Tongue (tissue), 2 donors: ENCODE measurements around the gene PCF11. TPM values are rescaled to one million over a fixed set of nuclear protein-coding genes. Genes with fewer than 3 reads are reported as not detected.
"Not testable (repeated sequence)": the region's sequence is repeated elsewhere in the genome, so short reads cannot be mapped to it uniquely, and the experiment has no call there.

Experiments
- DNase-seq: peaks from one replicate; pipeline ENCODE4 v3.0.0-alpha.2; 2015
- total RNA-seq: library from RNA; depleted of rRNA; stranded (reverse); fragments of >200 nt; gene quantifications from one replicate; pipeline ENCODE4 v1.2.3, GENCODE V29; 2014

PCF11 gene, protein sequence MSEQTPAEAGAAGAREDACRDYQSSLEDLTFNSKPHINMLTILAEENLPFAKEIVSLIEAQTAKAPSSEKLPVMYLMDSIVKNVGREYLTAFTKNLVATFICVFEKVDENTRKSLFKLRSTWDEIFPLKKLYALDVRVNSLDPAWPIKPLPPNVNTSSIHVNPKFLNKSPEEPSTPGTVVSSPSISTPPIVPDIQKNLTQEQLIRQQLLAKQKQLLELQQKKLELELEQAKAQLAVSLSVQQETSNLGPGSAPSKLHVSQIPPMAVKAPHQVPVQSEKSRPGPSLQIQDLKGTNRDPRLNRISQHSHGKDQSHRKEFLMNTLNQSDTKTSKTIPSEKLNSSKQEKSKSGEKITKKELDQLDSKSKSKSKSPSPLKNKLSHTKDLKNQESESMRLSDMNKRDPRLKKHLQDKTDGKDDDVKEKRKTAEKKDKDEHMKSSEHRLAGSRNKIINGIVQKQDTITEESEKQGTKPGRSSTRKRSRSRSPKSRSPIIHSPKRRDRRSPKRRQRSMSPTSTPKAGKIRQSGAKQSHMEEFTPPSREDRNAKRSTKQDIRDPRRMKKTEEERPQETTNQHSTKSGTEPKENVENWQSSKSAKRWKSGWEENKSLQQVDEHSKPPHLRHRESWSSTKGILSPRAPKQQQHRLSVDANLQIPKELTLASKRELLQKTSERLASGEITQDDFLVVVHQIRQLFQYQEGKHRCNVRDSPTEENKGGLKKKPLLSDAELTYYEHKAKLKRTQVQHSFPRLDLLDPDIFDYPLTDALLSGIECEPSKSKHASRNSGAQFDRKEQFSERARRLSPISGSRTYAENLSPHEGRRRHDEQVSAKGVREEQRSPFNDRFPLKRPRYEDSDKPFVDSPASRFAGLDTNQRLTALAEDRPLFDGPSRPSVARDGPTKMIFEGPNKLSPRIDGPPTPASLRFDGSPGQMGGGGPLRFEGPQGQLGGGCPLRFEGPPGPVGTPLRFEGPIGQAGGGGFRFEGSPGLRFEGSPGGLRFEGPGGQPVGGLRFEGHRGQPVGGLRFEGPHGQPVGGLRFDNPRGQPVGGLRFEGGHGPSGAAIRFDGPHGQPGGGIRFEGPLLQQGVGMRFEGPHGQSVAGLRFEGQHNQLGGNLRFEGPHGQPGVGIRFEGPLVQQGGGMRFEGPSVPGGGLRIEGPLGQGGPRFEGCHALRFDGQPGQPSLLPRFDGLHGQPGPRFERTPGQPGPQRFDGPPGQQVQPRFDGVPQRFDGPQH (N-terminal part only)
- 64.2 TPM for total RNA-seq

DNA sequence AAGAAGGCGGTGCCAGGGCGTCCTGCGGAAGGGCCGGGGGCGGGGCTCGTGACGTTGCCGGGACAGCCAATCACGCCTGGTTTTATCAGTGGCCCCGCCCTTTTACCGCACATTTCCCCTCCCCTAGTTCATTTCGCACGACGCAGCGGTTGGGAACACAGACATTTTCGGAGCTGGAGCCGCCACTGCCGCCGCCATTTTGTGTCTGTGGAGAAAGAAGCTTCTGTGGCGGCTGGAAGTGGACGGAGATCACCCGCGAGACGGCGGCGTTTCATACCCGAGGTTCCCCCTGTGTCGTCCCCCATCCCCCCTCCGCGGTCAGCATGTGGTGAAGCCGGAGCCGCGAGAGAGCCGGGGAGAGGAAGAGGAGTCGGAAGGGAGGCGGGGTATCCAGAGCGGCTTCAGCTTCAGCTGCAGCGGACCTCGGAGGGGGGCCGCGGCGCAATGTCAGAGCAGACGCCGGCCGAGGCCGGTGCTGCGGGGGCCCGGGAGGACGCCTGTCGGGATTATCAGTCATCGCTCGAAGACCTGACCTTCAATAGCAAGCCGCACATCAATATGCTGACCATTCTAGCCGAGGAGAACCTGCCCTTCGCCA, at the start of gene PCF11:
PCF11 (plus strand) TSS at position 136 of the 598 bp plus-strand sequence; CDS start at position 445, 309 bp downstream.
- no peak for DNase-seq

DNA sequence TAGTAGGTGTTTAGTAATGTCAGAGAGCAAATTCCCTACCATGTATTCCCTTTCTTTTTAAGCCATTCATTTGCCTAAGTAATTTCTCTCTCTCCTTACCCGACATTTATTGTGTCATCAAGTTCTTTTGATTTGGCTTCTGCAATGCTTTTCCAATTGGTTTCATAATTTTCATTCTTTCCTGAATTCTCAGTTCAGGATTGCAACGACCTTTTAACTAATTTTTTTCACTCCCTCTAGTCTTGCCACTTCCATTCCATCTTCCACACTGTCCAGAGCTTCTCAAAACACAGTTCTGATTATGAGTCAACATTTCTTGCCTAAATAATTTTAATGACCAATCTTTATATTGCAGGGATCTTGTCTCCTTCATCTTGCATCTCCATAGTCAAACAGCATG, 44.0 kb upstream of the PCF11 start:
- no peak for DNase-seq

DNA sequence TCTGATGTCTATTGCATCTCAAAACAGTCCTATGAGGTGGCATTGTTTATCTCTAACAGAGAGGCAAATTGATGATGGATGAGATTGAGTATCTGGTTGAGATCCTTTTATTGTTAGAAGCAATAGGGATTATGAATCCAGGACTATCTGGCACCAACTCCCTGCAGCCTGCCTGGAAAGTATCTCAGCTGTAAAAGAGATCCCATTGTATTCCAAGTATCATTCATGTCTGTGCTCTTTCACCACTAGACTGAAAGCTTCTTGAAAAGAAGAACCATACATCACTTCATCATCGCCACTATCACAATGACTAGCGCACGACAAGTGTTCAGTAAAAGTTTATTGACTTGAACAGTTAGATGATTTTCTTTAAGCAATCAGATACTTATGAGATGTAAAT, 41.9 kb upstream of the PCF11 start:
- no peak for DNase-seq

DNA sequence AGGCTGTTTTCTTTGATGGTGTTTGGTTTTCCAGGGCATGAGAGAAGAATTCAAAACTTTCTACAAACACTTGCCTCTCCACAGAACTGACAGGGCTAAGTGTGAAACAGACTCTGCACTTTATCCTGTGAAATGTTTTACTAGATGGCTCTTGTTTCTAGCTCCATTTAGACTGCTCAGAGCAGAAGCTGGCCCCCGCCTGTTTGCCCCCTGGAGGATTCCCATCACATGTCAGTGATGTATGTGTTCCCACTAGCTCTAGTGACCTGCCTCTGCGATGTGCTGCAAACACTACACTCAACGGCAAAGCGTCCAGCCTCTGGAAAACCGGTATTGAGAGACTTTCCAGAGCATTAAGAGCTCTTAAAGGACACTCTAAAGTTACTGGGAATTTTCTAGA, 41.4 kb upstream of the PCF11 start:
- DNase-seq, result peak; percentile 34

DNA sequence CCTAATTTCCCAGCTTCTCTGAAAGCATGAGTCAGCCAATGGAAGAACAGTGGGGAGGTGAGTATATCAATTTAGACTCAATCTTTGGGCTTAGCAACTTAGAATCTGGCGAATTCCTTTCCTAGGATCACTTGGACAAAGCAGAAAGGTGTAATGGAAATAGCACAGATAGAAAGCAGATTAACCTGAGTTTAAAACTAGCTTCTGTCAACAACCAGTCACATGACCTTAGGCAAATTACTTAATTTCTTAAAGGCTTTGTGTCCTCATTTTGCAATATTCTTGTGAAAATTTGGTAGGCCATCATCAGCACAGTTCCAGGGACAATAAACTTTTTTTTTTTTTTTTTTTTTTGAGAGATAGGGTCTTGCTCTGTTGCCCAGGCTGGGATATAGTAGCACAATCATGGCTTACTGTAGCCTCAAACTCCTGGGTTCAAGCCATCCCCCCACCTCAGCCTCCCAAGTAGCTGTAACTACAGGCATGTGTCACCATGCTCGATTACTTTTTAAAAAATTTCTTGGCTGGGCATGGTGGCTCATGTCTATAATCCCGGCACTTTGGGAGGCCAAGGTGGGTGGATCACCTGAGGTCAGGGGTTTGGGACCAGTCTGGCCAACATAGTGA, 40.8 kb upstream of the PCF11 start:
- no peak for DNase-seq

DNA sequence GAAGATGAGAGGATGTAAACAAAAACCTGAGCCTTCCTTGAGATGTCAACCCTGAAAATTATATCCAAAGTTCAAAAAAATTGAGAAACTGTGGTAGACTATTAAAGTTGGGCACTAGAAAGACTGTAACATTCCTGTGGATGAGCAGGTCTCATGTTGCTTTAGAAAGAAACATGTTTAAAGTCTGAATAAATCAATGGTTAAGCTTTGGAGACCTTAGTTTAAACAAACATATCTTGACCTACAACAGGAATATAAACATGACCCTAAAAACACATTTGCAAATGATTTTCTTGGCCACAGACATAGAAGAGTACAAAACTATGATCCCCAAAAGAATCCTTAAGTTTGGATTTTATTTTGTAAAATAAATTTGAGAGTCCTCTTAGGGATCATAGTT, 38.1 kb upstream of the PCF11 start:
- DNase-seq, result peak; percentile 10

DNA sequence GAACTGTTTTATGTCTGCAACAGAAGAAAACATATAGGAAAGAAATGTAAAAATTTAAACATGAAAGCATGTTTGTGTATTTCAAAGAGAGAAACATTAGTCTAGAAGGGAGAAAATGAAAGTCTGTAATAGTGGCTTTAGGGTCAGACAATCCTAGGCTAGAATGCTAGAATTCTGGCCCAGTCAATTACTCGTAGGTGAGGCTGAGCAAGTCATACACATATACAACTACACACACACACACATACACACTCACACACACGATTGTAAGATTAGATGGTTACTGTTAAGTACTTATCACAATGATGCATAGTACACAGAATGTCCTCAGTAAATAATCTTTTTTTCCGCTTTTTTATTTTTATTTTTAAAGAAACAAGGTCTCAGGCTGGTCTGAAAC, 37.7 kb upstream of the PCF11 start:
- no peak for DNase-seq

DNA sequence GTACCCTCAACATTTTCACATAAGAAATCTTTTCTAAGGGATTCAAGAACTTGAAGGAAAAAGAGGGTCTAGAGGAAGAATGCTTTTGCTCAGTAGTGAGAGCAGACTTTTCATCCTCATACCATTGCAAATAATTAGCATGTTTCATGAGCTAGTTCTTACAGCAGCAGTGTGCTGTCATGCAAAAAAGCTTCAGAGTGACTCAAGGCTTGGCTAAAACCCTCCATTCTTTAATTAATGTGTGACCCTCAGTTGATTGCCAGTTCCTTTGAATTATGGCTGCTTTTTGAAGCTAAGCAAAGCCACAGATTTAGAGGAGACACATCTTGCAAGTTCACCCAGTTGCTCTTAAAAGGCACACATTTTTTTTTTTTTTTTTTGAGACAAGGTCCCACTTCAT, 36.6 kb upstream of the PCF11 start:
- no peak for DNase-seq

DNA sequence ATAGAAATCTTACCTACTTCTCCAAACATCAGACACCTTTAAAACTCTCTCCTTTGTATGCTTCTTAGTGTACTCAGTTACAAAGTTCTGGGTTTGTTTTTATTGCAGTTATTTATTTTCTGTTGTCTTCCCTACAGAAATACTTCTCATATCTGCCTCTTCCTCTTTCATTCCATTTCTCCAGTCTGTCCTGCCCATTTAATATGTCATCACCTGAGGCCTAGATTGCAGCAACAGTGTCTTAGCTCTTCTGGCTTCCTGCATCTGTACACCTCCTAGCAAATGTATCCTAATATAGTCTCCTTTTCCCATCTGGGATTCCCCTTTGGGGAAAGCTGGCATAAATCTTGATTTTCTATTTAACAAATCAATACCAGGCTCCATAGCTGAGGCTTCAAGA, 34.9 kb upstream of the PCF11 start:
- DNase-seq, result no peak

DNA sequence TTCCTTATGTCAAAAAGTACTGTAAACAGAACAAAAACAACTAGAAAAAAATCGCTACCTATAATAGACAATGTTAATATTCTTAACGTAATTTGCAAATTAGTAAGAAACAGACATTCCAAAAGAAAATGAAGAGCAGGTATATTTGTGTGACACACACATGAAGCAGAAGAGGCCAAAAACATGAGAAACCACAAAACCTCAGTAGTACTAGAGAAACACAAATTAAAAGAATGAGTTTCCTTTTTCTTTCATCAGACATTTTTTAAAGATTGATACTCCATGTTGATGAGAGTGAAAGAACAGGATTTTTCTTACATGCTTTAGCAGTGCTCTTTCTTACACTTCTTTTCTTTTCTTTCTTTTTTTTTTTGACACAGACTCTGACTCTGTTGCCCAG, 34.2 kb upstream of the PCF11 start:
- no peak for DNase-seq

DNA sequence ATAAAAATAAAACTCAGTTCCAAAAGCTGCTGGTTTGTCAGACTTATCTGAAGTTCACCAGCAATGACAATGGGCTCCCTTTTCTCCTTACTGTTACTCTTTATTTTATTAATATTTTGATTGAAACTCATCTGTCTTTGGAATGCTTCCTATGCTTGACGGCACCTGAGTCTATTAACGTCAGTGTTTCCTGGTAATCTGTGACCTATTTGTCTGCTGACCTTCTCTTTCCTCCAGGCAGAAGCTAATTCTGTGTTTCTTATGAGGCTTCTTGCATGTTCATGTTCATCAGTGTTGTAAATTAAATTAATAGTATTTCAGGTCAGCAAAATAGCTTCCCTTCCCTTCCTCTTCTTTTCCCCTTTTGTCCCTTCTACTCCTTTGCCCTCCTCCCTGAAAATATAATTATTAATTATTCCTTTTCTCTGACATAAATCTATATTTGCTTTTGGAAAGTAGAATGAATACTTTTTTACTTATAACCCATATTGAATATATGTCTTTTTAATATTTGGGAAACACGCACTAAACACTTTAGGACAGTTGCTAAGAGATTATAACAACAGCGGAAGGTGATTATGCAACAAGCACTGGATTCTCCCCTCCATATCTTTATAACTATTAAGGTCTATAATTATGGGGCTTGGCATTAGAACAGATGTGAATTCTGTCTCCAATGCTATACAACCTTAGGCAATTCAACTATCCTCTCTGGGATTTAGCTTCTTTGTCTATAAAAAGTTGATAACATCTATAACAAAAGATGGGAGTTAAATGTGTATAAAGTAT, 32.1 kb upstream of the PCF11 start:
- no peak for DNase-seq

DNA sequence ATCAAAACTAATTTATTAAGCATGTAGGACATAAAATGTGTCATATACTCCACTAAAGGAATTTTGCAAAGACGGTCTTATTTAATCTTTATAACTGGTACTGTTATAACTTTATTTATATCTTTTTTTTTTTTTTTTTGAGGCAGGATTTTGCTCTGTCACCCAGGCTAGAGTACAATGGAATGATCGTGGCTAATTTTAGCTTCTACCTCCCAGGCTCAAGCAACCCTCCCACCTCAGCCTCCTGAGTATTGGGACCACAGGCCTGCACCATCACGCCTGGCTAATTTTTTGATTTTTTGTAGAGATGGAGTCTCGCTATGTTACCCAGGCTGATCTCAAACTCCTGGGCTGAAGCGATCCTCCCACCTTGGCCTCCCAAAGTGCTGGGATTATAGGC, 31.4 kb upstream of the PCF11 start:
- DNase-seq, result no peak

DNA sequence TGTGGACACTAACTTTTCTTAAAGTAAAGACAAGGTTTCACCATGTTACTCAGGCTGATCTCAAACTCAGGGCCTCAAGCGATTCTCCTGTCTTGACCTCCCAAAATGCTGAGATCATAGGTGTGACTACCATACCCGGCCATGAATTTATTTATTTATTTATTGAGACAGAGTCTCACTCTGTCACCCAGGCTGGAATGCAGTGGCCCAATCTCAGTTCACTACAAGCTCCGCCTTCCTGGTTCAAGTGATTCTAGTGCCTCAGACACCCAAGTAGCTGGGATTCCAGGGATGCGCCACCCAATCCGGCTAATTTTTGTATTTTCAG, 29.7 kb upstream of the PCF11 start:
- DNase-seq, result no peak

DNA sequence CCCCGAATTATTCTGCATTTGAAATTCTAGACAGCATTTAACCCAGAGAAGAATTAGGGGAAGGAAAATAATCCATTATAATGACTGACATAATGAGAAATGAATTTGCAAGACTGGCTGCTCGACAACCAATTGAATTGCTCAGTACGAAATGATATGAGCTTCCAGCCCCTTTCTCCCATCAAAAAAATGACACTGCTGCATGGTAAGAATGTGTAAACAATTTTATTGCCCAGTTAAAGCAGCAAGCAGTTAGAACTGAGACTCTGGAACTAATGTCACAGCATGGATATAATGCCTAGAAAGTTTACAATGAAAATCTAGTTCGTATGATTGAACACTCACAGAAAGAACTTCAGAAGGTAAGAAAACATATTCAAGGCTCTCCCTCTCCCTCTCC, 24.7 kb upstream of the PCF11 start:
- no peak for DNase-seq

DNA sequence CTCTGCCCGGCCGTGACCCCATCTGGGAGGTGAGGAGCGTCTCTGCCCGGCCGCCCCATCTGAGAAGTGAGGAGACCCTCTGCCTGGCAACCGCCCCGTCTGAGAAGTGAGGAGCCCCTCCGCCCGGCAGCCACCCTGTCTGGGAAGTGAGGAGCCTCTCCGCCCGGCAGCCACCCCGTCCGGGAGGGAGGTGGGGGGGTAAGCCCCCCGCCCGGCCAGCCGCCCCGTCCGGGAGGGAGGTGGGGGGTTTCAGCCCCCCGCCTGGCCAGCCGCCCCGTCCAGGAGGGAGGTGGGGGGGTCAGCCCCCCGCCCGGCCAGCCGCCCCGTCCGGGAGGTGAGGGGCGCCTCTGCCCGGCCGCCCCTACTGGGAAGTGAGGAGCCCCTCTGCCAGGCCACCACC, 23.7 kb upstream of the PCF11 start:
- DNase-seq, result not testable (repeated sequence)

DNA sequence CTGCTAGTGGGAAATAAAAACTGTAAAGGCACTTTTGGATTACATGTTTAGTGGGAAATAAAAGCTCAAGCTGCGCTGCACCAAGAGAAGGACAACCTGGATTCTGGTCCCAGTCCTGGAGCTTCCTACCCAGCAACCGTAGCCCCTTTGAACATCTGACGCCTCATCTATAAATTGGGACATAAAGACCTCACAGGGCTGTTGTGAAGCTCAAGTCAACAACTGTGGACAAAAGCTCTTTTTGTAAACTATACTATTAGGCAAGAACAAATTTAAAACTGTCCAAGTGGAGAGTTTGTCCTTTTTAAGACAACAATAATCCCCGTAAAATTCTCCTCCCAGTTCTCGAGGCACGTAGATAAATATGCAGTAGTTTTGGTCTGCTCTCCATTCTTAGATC, 17.6 kb upstream of the PCF11 start:
- DNase-seq, result no peak

DNA sequence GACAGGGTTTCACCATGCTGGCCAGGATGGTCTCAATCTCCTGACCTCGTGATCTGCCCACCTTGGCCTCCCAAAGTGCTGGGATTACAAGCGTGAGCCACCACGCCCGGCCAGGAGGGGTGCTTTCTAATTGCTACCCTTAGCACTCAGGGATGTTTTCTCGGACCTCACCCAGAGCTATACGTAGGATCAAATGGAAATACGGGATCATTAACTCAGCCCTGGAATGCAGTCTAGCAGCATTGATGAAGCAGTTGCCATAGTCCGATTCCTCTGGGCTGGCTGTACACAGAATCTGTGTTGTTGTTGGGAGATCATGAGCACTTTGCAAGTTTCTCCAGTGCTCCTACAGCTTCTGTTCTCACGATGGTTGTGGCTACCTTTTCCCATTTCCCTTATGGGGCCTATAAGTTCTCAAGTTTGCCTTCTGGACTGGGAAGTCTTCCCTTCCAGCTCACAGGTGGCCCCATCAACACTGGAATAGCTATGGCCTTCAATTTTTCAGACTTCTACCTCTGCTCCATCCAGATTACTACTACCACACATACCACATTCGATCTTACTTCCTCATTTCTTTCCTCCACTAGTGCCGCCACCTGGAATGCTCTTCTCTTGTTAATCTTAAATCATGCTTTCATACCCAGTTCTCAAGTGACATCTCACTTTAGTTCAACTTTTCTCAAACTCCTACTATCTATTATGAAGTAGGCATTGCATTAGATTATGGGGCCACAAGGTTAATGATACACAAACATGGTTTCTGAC, 16.1 kb upstream of the PCF11 start:
- no peak for DNase-seq

DNA sequence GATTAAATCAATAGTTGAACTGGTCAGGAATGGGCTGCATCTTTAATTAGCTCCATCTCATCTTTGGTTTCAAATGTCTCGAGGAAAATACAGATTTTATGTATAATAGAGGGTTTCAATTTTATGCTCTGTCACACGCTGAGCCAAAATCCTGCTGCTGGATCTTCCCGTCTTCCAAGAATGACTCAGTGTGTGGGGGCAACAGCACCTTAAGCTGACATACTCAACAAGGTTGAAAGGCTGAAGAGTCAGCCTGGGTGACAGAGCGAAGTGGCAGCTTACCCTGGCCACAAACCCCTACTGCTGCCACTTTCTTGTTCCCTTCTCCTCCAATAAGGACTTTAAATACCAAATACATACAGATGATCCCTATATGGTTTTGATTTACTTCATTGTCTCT, 9.0 kb upstream of the PCF11 start:
- no peak for DNase-seq

DNA sequence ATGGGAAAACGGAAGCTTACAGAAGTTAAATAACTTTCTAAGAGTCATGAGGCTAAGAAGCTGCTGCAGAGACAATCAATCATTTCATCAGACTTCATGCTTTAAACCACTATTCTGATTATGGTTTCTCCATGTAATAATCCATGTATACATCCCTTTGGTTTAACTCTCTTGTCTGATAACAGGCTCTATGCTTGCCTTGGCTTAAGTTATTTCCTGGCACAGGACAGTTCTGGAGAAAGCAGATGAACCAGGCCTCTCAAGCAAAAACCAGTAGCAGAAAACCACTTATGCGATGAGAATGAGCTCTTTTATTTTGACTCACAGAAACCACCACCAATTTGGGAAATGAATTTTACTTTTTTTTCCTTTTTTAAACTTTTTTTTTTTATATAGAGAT, 6.5 kb upstream of the PCF11 start:
- DNase-seq, result no peak

DNA sequence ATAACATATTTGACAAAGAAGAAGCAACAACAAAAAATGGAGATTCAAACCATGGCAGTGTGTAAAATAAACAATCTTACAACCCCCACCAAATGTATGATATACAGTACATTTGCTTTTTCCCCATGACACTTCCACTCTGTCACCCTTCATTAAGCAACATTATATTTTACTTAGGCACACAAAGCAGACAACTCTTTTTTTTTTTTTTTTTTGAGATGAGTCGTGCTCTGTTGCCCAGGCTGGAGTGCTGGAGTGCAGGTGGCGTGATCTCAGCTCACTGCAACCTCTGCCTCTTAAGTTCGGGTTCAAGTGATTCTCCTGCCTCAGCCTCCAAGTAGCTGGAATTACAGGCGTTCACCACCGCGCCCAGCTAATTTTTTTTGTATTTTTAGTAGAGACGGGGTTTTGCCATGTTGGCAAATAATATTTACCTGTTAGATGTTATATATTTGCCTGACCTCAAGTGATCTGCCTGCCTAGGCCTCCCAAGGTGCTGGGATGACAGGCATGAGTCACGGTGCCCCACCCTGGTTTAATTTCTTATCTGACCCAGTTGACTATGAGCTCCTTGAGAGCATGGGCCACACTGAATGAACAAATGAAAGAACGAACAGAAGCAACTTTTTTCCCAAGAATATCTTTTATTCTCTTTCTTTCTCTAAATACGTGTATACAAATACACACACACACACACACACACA, 5.5 kb upstream of the PCF11 start:
- DNase-seq, result no peak
